Esophagus muscularis mucosa (tissue), 4 donors: Measurements from ENCODE around the gene MACROD2. TPM values are rescaled to one million over a fixed set of nuclear protein-coding genes. Genes with fewer than 3 reads are reported as not detected.
"Not testable (repeated sequence)": the region's sequence is repeated elsewhere in the genome, so short reads cannot be mapped to it uniquely, and the experiment has no call there.

Source experiments
- DNase-seq: peaks from one replicate; pipeline ENCODE4 v3.0.0-alpha.2; 2017; ENCODE audit errors: extremely low spot score
- H3K27ac ChIP-seq, 4 donors: fragments of 200-600 bp; sonication (generic); replicated peaks in 1 of 4; 1 replicate in 3 of 4; 2 replicates in 1 of 4; pipeline ENCODE4 v1.5.1; 2016 to 2019; ENCODE audit warnings: mild to moderate bottlenecking in 1 of 4
- H3K27me3 ChIP-seq, 4 donors: fragments of 200-600 bp; sonication (generic); one replicate each; pipeline versions ENCODE4 v1.5.1 to v1.6.0; 2016 to 2019
- H3K36me3 ChIP-seq, 4 donors: fragments of 200-600 bp; sonication (generic); one replicate each; pipeline ENCODE4 v1.5.1; 2016 to 2019
- H3K4me1 ChIP-seq, 4 donors: fragments of 200-600 bp; sonication (generic); one replicate each; pipeline ENCODE4 v1.5.1; 2016 to 2019
- H3K4me3 ChIP-seq, 4 donors: fragments of 200-600 bp; sonication (generic); 1 replicate in 2 of 4; 2 replicates in 2 of 4; pipeline ENCODE4 v1.5.1; 2016 to 2019; ENCODE audit warnings: mild to moderate bottlenecking in 4 of 4, moderate library complexity in 1 of 4
- H3K9me3 ChIP-seq, 4 donors: fragments of 200-600 bp; sonication (generic); 1 replicate in 3 of 4; 2 replicates in 1 of 4; pipeline ENCODE4 v1.5.1; 2016 to 2019
- EP300 ChIP-seq: sonication (generic); formaldehyde crosslinking; IDR thresholded peaks from one replicate; pipeline ENCODE4 v1.6.1; 2017; ENCODE audit warnings: antibody characterized with exemption
- POLR2A ChIP-seq: fragments of 450-650 bp; IDR thresholded peaks from one replicate; pipeline ENCODE4 v1.6.1; 2017; ENCODE audit warnings: antibody characterized with exemption, moderate library complexity, mild to moderate bottlenecking, low read depth
- POLR2AphosphoS5 ChIP-seq, 2 donors: sonication (generic); formaldehyde crosslinking; IDR thresholded peaks; one replicate each; pipeline ENCODE4 v1.6.1; 2017; ENCODE audit warnings: antibody characterized with exemption in 2 of 2
- WGBS: methylation state at CpG from one replicate; pipeline ENCODE4 v1.1.5; 2018; 5-methylcytosine and 5-hydroxymethylcytosine counted together
- intact Hi-C: fragments of 100-400 bp; cut with DNase I; formaldehyde crosslinking; loops from one replicate; pipeline ENCODE4 v1.15.1; 2023
- total RNA-seq, 4 donors: library from RNA; depleted of rRNA; stranded (reverse); fragments of >200 nt; gene quantifications; one replicate each; pipeline versions ENCODE4 v1.1.0 to v1.2.1, GENCODE V29; 2016
- TF ChIP-seq, protein P1 (sequence below), 3 experiments: fragments of 200-600 bp in 2 of 3; fragments of 450-650 bp in 1 of 3; sonication (generic) in 2 of 3; IDR thresholded peaks; one replicate each; pipeline ENCODE4 v1.5.1; 2017 to 2019; ENCODE audit warnings: antibody characterized with exemption in 3 of 3, mild to moderate bottlenecking in 2 of 3, moderate library complexity in 1 of 3

The MACROD2 gene
- total RNA-seq, 4 donors from 2014 or later = 1.4 to 3.6 (median 2.6) TPM

DNA sequence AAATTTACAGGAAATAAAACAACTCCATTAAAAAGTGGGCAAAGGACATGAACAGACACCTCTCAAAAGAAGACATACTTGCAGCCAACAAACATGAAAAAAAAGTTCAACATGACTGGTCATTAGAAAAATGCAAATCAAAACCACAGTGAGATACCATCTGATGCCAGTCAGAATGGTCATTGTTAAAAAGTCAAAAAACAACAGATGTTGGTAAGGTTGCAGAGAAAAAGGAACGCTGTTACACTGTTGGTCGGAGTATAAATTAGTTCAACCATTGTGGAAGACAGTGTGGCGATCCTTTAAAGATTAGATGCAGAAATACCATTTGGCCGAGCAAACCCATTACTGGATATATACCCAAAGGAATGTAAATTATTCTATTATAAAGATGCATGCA is 1200.1 kb downstream of the MACROD2 start:
- intact Hi-C loops = no loop called here
- no peaks in the 10 kb centered on the region for H3K27me3 ChIP-seq
- H3K9me3 ChIP-seq = no peaks in the 10 kb centered on the region
- no peaks in the 10 kb centered on the region for H3K4me1 ChIP-seq
- no peaks in the 10 kb centered on the region for H3K36me3 ChIP-seq
- DNase-seq = no peak
- 98% methylated on average over 4 of the region's 4 CpGs for WGBS
- TF ChIP-seq, protein P1, sequence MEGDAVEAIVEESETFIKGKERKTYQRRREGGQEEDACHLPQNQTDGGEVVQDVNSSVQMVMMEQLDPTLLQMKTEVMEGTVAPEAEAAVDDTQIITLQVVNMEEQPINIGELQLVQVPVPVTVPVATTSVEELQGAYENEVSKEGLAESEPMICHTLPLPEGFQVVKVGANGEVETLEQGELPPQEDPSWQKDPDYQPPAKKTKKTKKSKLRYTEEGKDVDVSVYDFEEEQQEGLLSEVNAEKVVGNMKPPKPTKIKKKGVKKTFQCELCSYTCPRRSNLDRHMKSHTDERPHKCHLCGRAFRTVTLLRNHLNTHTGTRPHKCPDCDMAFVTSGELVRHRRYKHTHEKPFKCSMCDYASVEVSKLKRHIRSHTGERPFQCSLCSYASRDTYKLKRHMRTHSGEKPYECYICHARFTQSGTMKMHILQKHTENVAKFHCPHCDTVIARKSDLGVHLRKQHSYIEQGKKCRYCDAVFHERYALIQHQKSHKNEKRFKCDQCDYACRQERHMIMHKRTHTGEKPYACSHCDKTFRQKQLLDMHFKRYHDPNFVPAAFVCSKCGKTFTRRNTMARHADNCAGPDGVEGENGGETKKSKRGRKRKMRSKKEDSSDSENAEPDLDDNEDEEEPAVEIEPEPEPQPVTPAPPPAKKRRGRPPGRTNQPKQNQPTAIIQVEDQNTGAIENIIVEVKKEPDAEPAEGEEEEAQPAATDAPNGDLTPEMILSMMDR (IDR thresholded peaks at IDR 0.05) = no peak
- no peak for TF ChIP-seq EP300
- no peak overlapping the region for H3K4me3 ChIP-seq
- H3K27ac ChIP-seq = no peak overlapping the region

GRCh38 chr20:15196547-15197255 is 1201.4 kb downstream of the MACROD2 start:
- Histone ChIP-seq H3K9me3 (no peaks in the 10 kb centered on the region), H3K27ac (no peak overlapping the region), H3K4me1 (no peaks in the 10 kb centered on the region), H3K4me3 (no peak overlapping the region), H3K27me3 (no peaks in the 10 kb centered on the region), H3K36me3 (no peaks in the 10 kb centered on the region)
- intact Hi-C loops = no loop called here
- 75% methylated on average over 3 of the region's 3 CpGs for WGBS
- DNase-seq = no peak
- no peak for TF ChIP-seq POLR2AphosphoS5 (IDR thresholded peaks at IDR 0.05)
- TF ChIP-seq, protein P1 (IDR thresholded peaks at IDR 0.05) = no peak

- H3K4me1 ChIP-seq, H3K27me3 ChIP-seq, DNase-seq, H3K36me3 ChIP-seq, H3K27ac ChIP-seq, intact Hi-C loops, H3K9me3 ChIP-seq, H3K4me3 ChIP-seq: not testable (repeated sequence)
- WGBS = 98% methylated on average over 7 of the region's 10 CpGs
These were observed 1202.7 kb downstream of the MACROD2 start for GRCh38 chr20:15198017-15198416.

DNA sequence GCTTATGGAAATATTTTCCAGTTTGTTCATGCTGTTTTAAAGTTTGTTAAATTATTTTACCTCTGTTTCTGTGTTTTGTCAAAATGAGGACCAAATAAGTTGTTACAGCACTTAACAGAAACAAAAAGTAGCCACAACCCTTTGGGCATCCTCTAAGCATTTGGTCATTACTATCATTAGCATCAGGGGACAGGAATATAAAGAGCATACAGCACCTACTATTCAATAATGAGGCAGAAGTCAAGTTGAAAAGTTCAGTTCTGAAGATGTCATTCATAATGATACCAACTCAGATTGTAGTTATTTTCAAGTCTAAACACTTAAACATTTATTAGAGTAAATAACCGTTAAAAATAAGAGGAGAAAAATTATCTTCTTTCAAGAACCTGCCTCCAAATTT is 1204.4 kb downstream of the MACROD2 start:
- H3K4me3 ChIP-seq = no peak overlapping the region
- H3K9me3 ChIP-seq = peaks cover 0 to 4% (median 0%) of the 10 kb centered on the region in 4 donors
- H3K36me3 ChIP-seq = no peaks in the 10 kb centered on the region
- 94% methylated on average over 1 of the region's 1 CpG for WGBS
- DNase-seq = no peak
- no peaks in the 10 kb centered on the region for H3K4me1 ChIP-seq
- no peaks in the 10 kb centered on the region for H3K27me3 ChIP-seq
- intact Hi-C loops = no loop called here
- H3K27ac ChIP-seq = no peak overlapping the region
- TF ChIP-seq POLR2AphosphoS5 (IDR thresholded peaks at IDR 0.05) (no peak), EP300 (no peak), POLR2A (no peak)
- TF ChIP-seq, protein P1 (IDR thresholded peaks at IDR 0.05) = no peak

- no peak for DNase-seq
- Histone ChIP-seq H3K36me3 (no peaks in the 10 kb centered on the region), H3K4me3 (no peak overlapping the region), H3K27ac (no peak overlapping the region), H3K27me3 (no peaks in the 10 kb centered on the region), H3K4me1 (no peaks in the 10 kb centered on the region), H3K9me3 (peaks cover 0 to 4% (median 0%) of the 10 kb centered on the region in 4 donors)
- WGBS = 95% methylated on average over 1 of the region's 1 CpG
- TF ChIP-seq, protein P1 (IDR thresholded peaks at IDR 0.05) = no peak
- TF ChIP-seq POLR2AphosphoS5 (IDR thresholded peaks at IDR 0.05) (no peak), POLR2A (no peak), EP300 (no peak)
- intact Hi-C loops = no loop called here
These were observed 1204.8 kb downstream of the MACROD2 start for GRCh38 chr20:15200147-15200565.
